ENCODE results near the gene IL1RAPL1. TPM values are rescaled to one million over a fixed set of nuclear protein-coding genes. Genes with fewer than 3 reads are reported as not detected.

The IL1RAPL1 gene
- total RNA-seq, 1 donor from 2014 or later: not detected

- H3K9me3 ChIP-seq: no peaks in the 10 kb centered on the region
- H3K36me3 ChIP-seq: no peaks in the 10 kb centered on the region
- H3K4me1 ChIP-seq: no peaks in the 10 kb centered on the region
Observed at GRCh38 chrX:29531336-29531735, 944.1 kb downstream of the IL1RAPL1 start.

DNA sequence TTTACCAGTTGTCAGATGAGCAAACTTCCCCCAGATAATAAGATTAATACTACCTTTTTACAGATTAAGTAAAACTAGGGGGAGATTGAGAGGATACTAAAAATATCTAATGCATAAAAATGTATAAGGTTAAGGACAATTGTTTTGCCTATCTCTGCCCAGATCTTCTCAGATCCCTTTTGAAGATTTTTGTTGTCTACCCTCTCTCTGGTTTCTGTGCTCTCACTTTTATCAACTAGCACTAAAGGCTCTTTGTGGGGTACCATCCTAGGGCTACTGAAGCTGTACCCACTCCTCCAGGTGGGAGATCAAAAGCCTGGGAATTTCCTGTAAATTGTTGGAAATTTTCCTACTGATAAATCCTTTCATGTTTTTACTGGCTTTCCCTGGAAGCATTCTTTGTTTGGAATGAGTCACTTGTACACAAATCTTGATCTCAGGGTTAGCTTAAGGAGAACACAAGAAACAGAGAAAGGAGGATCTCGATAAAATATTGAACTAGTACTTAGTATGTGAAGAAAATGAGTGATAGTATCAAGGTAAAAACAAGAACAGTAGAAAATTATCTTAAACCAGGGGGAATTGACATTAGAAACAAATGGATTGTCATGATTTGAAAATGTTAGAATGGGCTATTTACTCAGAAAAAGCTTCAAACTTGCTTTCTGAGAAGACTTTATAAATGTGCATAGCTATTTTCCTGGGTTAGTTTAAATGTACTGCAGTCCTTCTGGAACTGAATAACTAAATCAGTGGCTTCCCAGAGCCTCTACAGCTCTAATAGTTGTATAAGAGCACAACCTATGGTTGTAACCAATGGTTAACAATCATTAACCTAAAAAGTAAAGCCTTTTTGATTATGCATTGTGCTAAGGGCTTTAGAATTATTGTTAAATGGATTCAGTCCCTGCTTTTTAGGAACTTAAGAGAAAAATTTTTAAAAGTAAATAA is 948.2 kb downstream of the IL1RAPL1 start:
- intact Hi-C loops (cut with DNase I): no loop called here
- DNase-seq (ENCODE audit: low spot score in 2 of 2): no peak
- Histone ChIP-seq H3K9me3 (no peaks in the 10 kb centered on the region), H3K27me3 (no peaks in the 10 kb centered on the region), H3K4me3 (no peak overlapping the region), H3K4me1 (no peaks in the 10 kb centered on the region), H3K36me3 (no peaks in the 10 kb centered on the region), H3K27ac (no peak overlapping the region)
- no peak for TF ChIP-seq CTCF (IDR thresholded peaks at IDR 0.05)

More at GRCh38 chrX:29531336-29531735, 944.1 kb downstream of the IL1RAPL1 start:
- intact Hi-C loops (cut with DNase I): no loop called here
- no peak for DNase-seq (ENCODE audit: low spot score in 2 of 2)
- TF ChIP-seq CTCF (IDR thresholded peaks at IDR 0.05): no peak
- Histone ChIP-seq H3K27me3 (no peaks in the 10 kb centered on the region), H3K27ac (no peak overlapping the region), H3K4me3 (no peak overlapping the region)

- Histone ChIP-seq H3K4me1 (no peaks in the 10 kb centered on the region), H3K9me3 (no peaks in the 10 kb centered on the region), H3K36me3 (no peaks in the 10 kb centered on the region), H3K27ac (no peak overlapping the region), H3K4me3 (no peak overlapping the region), H3K27me3 (no peaks in the 10 kb centered on the region)
- DNase-seq (ENCODE audit: low spot score in 2 of 2): no peak
- TF ChIP-seq CTCF (IDR thresholded peaks at IDR 0.05): no peak
- intact Hi-C loops (cut with DNase I): no loop called here
Observed at GRCh38 chrX:29541038-29541437, 953.8 kb downstream of the IL1RAPL1 start.

DNA sequence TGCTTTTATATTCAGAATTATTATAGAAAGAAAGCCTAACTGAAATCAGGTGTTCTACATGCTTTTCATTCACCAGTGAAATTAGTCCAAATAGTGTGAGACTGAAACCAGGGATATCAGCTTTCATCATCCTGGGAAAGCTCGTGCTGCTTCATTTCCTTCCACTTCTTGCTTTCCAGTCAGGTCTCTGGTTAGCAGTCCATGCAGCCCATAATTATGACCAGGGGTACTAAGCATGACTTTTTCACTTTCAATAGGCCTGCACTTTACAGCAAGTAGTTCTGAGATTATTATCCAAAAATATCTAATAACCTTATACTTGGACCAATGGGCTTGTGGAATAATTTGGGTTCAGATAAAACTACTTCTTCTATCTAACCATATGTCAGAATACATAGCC is 954.9 kb downstream of the IL1RAPL1 start:
- H3K27ac ChIP-seq: no peak overlapping the region
- H3K27me3 ChIP-seq: no peaks in the 10 kb centered on the region
- DNase-seq (ENCODE audit: low spot score in 2 of 2): no peak
- H3K4me1 ChIP-seq: no peaks in the 10 kb centered on the region
- no peak overlapping the region for H3K4me3 ChIP-seq
- no peaks in the 10 kb centered on the region for H3K9me3 ChIP-seq
- TF ChIP-seq CTCF (IDR thresholded peaks at IDR 0.05): no peak
- no peaks in the 10 kb centered on the region for H3K36me3 ChIP-seq
- intact Hi-C loops (cut with DNase I): no loop called here

DNA sequence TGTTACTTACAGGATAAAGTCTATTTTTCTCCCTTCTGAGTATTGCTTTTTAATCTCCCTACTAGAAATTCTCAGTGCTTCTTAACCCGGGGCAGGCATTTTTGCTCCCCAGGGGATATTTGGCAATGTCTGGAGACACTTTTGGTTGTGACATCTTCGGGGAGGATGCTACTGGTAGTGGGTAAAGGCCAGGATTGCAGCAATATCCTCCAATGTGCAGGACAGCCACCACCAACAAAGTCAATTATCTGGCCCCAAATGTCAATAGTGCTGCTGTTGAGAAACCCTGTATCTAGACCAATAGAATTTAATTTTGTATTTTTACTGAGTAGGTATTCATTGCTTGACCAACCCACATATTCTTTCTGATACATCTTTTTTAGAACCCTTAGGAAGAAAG is 958.6 kb downstream of the IL1RAPL1 start:
- DNase-seq (ENCODE audit: low spot score in 2 of 2): no peak
- no peaks in the 10 kb centered on the region for H3K4me1 ChIP-seq
- no peak for TF ChIP-seq CTCF (IDR thresholded peaks at IDR 0.05)
- no peak overlapping the region for H3K4me3 ChIP-seq
- H3K36me3 ChIP-seq: no peaks in the 10 kb centered on the region
- H3K27me3 ChIP-seq: no peaks in the 10 kb centered on the region
- intact Hi-C loops (cut with DNase I): no loop called here
- no peaks in the 10 kb centered on the region for H3K9me3 ChIP-seq
- no peak overlapping the region for H3K27ac ChIP-seq
